CD14-positive monocyte (primary cell): ENCODE data around the gene CENATAC. TPM values are rescaled to one million over a fixed set of nuclear protein-coding genes. Genes with fewer than 3 reads are reported as not detected.

Source experiments
- DNase-seq, 3 donors: peaks; one replicate each; pipeline ENCODE4 v3.0.0-alpha.2; 2011 to 2022
- H2AFZ ChIP-seq: 2 replicates; pipeline ENCODE4 v1.6.0; 2012; ENCODE audit warnings: mild to moderate bottlenecking, low read depth, low read length, inconsistent platforms; ENCODE audit not compliant: insufficient read depth, poor library complexity, severe bottlenecking
- H3K27ac ChIP-seq, 2 donors: 1 replicate in 1 of 2; 2 replicates in 1 of 2; pipeline ENCODE4 v1.5.1; 2012 to 2013; ENCODE audit warnings: low read length in 2 of 2, control low read depth in 1 of 2, inconsistent platforms in 1 of 2, low read depth in 1 of 2, mild to moderate bottlenecking in 1 of 2
- H3K27me3 ChIP-seq, 2 donors: one replicate each; pipeline versions ENCODE4 v1.6.0 to v1.6.1; 2011 to 2013; ENCODE audit warnings: low read length in 2 of 2; ENCODE audit not compliant: control insufficient read depth in 2 of 2, insufficient read depth in 2 of 2
- H3K36me3 ChIP-seq, 2 donors: replicated peaks in 1 of 2; 1 replicate in 1 of 2; 2 replicates in 1 of 2; pipeline versions ENCODE4 v1.5.1 to v1.6.1; 2012 to 2013; ENCODE audit warnings: low read length in 2 of 2, control low read depth in 1 of 2, inconsistent platforms in 1 of 2, mild to moderate bottlenecking in 1 of 2; ENCODE audit not compliant: insufficient read depth in 2 of 2, control insufficient read depth in 1 of 2
- H3K4me1 ChIP-seq, 2 donors: 1 replicate in 1 of 2; 2 replicates in 1 of 2; pipeline versions ENCODE4 v1.5.1 to v1.6.1; 2012 to 2013; ENCODE audit warnings: low read length in 2 of 2, control low read depth in 1 of 2, inconsistent platforms in 1 of 2, mild to moderate bottlenecking in 1 of 2, moderate library complexity in 1 of 2; ENCODE audit not compliant: insufficient read depth in 2 of 2, control insufficient read depth in 1 of 2
- H3K4me2 ChIP-seq: replicated peaks from 2 replicates; pipeline ENCODE3; 2012; ENCODE audit warnings: low read length, moderate library complexity, mild to moderate bottlenecking; ENCODE audit not compliant: poor library complexity, severe bottlenecking; ENCODE audit errors: extremely low read depth
- H3K4me3 ChIP-seq, 3 experiments: fragments of 200-600 bp in 1 of 3; sonication (generic) in 1 of 3; replicated peaks in 1 of 3; 1 replicate in 2 of 3; 2 replicates in 1 of 3; pipeline ENCODE4 v1.5.1; 2011 to 2013; ENCODE audit warnings: low read length in 3 of 3, mild to moderate bottlenecking in 3 of 3, control low read depth in 2 of 3, low read depth in 2 of 3, inconsistent platforms in 1 of 3, moderate library complexity in 1 of 3
- H3K79me2 ChIP-seq: 2 replicates; pipeline ENCODE4 v1.6.0; 2012; ENCODE audit warnings: mild to moderate bottlenecking, control low read depth, inconsistent platforms, low read length, moderate library complexity; ENCODE audit not compliant: insufficient read depth
- H3K9ac ChIP-seq: 2 replicates; pipeline ENCODE4 v1.6.0; 2017; ENCODE audit warnings: low read length, mild to moderate bottlenecking; ENCODE audit not compliant: insufficient read depth, poor library complexity, severe bottlenecking
- H3K9me3 ChIP-seq, 2 donors: replicated peaks in 1 of 2; 1 replicate in 1 of 2; 2 replicates in 1 of 2; pipeline versions ENCODE4 v1.5.1 to v1.6.1; 2012 to 2013; ENCODE audit warnings: low read length in 2 of 2, control low read depth in 1 of 2; ENCODE audit not compliant: control insufficient read depth in 1 of 2, insufficient read depth in 1 of 2
- H4K20me1 ChIP-seq: 2 replicates; pipeline ENCODE4 v1.6.0; 2012; ENCODE audit warnings: mild to moderate bottlenecking, low read length, control low read depth, moderate library complexity; ENCODE audit not compliant: insufficient read depth
- H3K27ac Mint-ChIP-seq, 7 donors: one replicate each; pipeline ENCODE4 v1.8.0; 2020; ENCODE audit warnings: mild to moderate bottlenecking in 7 of 7, mixed read lengths in 7 of 7, moderate library complexity in 6 of 7, inconsistent platforms in 2 of 7
- H3K27me3 Mint-ChIP-seq, 3 donors: one replicate each; pipeline ENCODE4 v1.8.0; 2021 to 2022; ENCODE audit warnings: low read depth in 3 of 3, mild to moderate bottlenecking in 3 of 3, mixed read lengths in 3 of 3, moderate library complexity in 3 of 3, inconsistent platforms in 1 of 3
- H3K36me3 Mint-ChIP-seq, 2 donors: one replicate each; pipeline ENCODE4 v1.8.0; 2020; ENCODE audit warnings: mixed read lengths in 2 of 2, inconsistent platforms in 1 of 2, mild to moderate bottlenecking in 1 of 2
- H3K4me1 Mint-ChIP-seq: one replicate; pipeline ENCODE4 v1.8.0; 2020; ENCODE audit warnings: mild to moderate bottlenecking, mixed read lengths
- H3K4me3 Mint-ChIP-seq, 2 donors: one replicate each; pipeline ENCODE4 v1.8.0; 2020; ENCODE audit warnings: mild to moderate bottlenecking in 2 of 2, mixed read lengths in 2 of 2, moderate library complexity in 1 of 2
- H3K9me3 Mint-ChIP-seq, 7 donors: one replicate each; pipeline ENCODE4 v1.8.0; 2020 to 2022; ENCODE audit warnings: mixed read lengths in 7 of 7, mild to moderate bottlenecking in 6 of 7, moderate library complexity in 6 of 7, inconsistent platforms in 2 of 7
- WGBS: methylation state at CpG from one replicate; pipeline ENCODE4 v1.1.5; 2013; ENCODE audit warnings: missing lambda C conversion rate; ENCODE audit not compliant: insufficient coverage; 5-methylcytosine and 5-hydroxymethylcytosine counted together
- intact Hi-C, 2 donors: fragments of 100-400 bp; cut with micrococcal nuclease; formaldehyde crosslinking; loops; one replicate each; pipeline versions ENCODE4 v1.15.0 to v1.15.1; 2023
- polyA plus RNA-seq, 3 donors: library from polyadenylated mRNA; depleted of rRNA in 1 of 3; unstranded in 2 of 3; stranded (reverse) in 1 of 3; fragments of 300-500 nt in 2 of 3; fragments of >200 nt in 1 of 3; fragmentation: Illumina TruSeq in 2 of 3; gene quantifications; 1 replicate in 2 of 3; 2 replicates in 1 of 3; pipeline ENCODE4 v1.2.3, GENCODE V29; 2012 to 2021
- TF ChIP-seq, protein P1 (sequence below): fragments of 200-600 bp; IDR thresholded peaks from one replicate; pipeline ENCODE4 v1.8.0; 2022; ENCODE audit warnings: antibody characterized with exemption, mild to moderate bottlenecking

The CENATAC gene
- polyA plus RNA-seq, 3 donors = 2.7 to 47.8 (median 4.1) TPM

DNA sequence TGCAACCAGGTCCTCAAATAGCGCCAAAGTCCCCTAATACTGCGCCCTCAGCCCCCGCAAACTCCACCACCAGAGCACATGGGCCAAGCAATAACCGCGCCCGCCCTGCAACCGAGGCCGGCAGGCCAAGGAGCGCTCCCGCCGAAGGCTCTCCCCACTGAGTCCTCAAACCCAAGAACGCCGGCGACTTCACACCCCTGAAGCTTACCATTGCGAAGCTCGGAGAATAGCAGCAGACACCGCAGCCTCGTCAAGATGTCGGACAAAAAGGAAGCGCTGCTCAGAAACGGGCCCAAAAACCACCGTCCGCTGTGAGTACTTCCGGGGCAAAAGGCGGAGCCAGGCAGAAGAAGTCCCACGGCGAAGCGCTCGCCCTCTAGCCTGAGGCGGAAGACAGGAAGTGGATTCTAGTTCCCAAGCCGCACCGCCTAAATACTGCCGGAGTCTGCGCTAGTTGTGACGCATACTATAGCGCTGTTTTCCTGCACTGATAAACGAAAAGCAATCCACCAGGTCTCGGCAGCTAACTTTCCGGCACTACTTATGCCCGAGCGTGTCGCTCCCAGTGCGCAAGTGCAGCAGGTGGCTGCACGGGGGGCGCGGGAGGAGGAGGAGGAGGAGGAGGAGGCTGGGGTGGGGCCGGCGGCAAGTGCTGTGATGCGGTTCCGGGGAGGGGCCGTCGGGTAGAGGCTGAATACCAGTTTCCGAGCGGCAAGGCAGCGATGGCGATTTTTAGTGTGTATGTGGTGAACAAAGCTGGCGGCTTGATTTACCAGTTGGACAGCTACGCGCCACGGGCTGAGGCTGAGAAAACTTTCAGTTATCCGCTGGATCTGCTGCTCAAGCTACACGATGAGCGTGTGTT lies 20.4 kb downstream of the CENATAC start, which contains the start of the genes RPS25 and TRAPPC4:
TSS of gene RPS25 (minus strand) at position 270 of the 865 bp plus-strand sequence. CDS start at position 211, 59 bp downstream.
TSS of gene TRAPPC4 (plus strand) at position 693 of the 865 bp plus-strand sequence. CDS start at position 723, 30 bp downstream.
- WGBS = under 1% methylated on average over 63 of the region's 63 CpGs
- Mint-ChIP-seq H3K4me1 (peaks cover 24% of the 10 kb centered on the region), H3K4me3 (peak within 1 kb of the TSS; percentile 96 to 97), H3K9me3 (no peaks in the 10 kb centered on the region), H3K27me3 (peaks cover 0 to 1% (median 0%) of the 10 kb centered on the region in 3 donors), H3K27ac (peak within 1 kb of the TSS; percentile 98 to 100 (median 99)), H3K36me3 (peaks cover 44 to 70% of the 10 kb centered on the region in 2 donors)
- Histone ChIP-seq H2AFZ (peak within 1 kb of the TSS; percentile 78), H3K9me3 (no peaks in the 10 kb centered on the region), H3K27ac (peak within 1 kb of the TSS; percentile 93 to 96), H3K4me3 (peak within 1 kb of the TSS; percentile 87 to 88 (median 88)), H3K9ac (peak within 1 kb of the TSS; percentile 88), H3K36me3 (peaks cover 53 to 63% of the 10 kb centered on the region in 2 donors), H3K4me1 (peaks cover 26 to 34% of the 10 kb centered on the region in 2 donors), H3K4me2 (peak within 1 kb of the TSS; percentile 96), H3K27me3 (no peaks in the 10 kb centered on the region), H4K20me1 (peaks cover 3% of the 10 kb centered on the region), H3K79me2 (peaks cover 65% of the 10 kb centered on the region)
- DNase-seq = peak; percentile 96 to 97 (median 96)
- TF ChIP-seq, protein P1, sequence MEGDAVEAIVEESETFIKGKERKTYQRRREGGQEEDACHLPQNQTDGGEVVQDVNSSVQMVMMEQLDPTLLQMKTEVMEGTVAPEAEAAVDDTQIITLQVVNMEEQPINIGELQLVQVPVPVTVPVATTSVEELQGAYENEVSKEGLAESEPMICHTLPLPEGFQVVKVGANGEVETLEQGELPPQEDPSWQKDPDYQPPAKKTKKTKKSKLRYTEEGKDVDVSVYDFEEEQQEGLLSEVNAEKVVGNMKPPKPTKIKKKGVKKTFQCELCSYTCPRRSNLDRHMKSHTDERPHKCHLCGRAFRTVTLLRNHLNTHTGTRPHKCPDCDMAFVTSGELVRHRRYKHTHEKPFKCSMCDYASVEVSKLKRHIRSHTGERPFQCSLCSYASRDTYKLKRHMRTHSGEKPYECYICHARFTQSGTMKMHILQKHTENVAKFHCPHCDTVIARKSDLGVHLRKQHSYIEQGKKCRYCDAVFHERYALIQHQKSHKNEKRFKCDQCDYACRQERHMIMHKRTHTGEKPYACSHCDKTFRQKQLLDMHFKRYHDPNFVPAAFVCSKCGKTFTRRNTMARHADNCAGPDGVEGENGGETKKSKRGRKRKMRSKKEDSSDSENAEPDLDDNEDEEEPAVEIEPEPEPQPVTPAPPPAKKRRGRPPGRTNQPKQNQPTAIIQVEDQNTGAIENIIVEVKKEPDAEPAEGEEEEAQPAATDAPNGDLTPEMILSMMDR = no peak
- intact Hi-C loops = loop anchor here in 1 of 2 donors (5.0 kb wide), 3 partner anchors 49 to 91 kb away; partner anchors contain the start of genes BCL9L, DPAGT1 and VPS11

DNA sequence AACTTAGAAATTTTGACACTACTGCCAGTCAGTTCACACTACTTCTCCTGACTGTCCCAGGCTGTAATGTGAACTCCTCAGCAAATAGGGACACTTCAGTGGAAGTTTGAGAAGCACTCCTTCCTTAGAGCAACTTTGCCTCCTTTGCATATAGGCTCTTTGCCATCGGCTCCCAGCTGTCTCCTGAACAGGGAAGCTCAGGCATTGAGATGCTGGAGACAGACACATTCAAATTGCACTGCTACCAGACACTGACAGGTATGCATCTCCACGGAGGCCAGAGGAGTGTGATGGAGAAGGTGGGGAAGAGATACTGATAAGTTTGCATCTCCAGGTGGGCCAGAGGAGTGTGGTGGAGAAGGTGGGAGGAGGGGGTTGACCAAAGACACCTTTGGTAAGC lies 22.1 kb downstream of the CENATAC start:
- Histone ChIP-seq H3K4me1 (peaks cover 26 to 34% of the 10 kb centered on the region in 2 donors), H3K79me2 (peaks cover 67% of the 10 kb centered on the region)

More for the DNA sequence above, 22.1 kb downstream of the CENATAC start:
- no peaks in the 10 kb centered on the region for H3K9me3 ChIP-seq
- intact Hi-C loops = loop anchor here in 1 of 2 donors (1.0 to 5.0 kb wide), 4 partner anchors 10 to 93 kb away; partner anchors contain the start of genes BCL9L, DPAGT1, SLC37A4 and VPS11
- H4K20me1 ChIP-seq = peaks cover 3% of the 10 kb centered on the region
- TF ChIP-seq, protein P1 = no peak
- no peak overlapping the region for H3K9ac ChIP-seq
- DNase-seq = no peak
- peak overlapping the region in 1 of 3 experiments; percentile 88 for H3K4me3 ChIP-seq
- no peak overlapping the region for H2AFZ ChIP-seq
- Mint-ChIP-seq H3K36me3 (peaks cover 47 to 70% of the 10 kb centered on the region in 2 donors), H3K27me3 (peaks cover 0 to 1% (median 0%) of the 10 kb centered on the region in 3 donors), H3K4me3 (peak overlapping the region; percentile 51 to 96), H3K27ac (peak overlapping the region in 5 of 7 donors; percentile 71 to 100 (median 98)), H3K4me1 (peaks cover 24% of the 10 kb centered on the region), H3K9me3 (no peaks in the 10 kb centered on the region)
- no peaks in the 10 kb centered on the region for H3K27me3 ChIP-seq
- H3K27ac ChIP-seq = peak overlapping the region in 1 of 2 donors; percentile 96
- H3K4me2 ChIP-seq = peak overlapping the region; percentile 96
- H3K36me3 ChIP-seq = peaks cover 55 to 63% of the 10 kb centered on the region in 2 donors
- WGBS = 80% methylated on average over 1 of the region's 2 CpGs
